ENCODE measurements around the gene BCL2L12.

DNA sequence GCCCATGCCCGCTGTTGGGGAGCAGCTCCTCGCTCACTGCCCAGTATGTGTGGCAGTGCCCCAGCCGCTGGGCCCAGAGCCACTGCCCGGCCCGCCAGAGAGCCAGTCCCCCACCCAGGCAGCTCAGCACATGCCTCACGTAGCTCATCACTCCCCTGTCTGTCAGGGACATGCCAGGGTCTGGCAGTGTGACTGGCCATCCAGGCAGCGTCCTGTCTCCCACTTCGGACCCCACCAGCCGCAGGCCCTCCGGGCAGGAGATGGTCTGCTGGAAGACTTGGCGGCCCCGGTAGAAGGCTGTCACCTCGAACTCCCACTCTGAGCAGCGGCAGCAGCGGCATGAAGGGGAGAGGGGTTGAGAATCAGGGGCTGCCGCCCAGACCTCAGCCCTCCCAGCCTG, 3.7 kb upstream of the BCL2L12 start:
- no peak for TF ChIP-seq CTCF (IDR thresholded peaks at IDR 0.05)
- no peak for TF ChIP-seq POLR2A (IDR thresholded peaks at IDR 0.05)
